Caco-2 (cell line): Measurements from ENCODE around the gene MID1. TPM values are rescaled to one million over a fixed set of nuclear protein-coding genes. Genes with fewer than 3 reads are reported as not detected.

ENCODE experiments used
- BruUV-seq: library from RNA; stranded (reverse); fragments of 400-500 nt; replicated peaks from 2 replicates; lab custom pipeline; 2021; lab: Mats Ljungman, UMichigan
- CTCF ChIA-PET: fragments of 300-600 bp; sonication (Branson Sonifier 250); formaldehyde crosslinking; loops from one replicate; lab custom pipeline; 2022; ENCODE audit warnings: antibody characterized with exemption; lab: Charles Lee
- POLR2A ChIA-PET: fragments of 300-600 bp; sonication (Branson Sonifier 250); formaldehyde crosslinking; loops from one replicate; lab custom pipeline; 2022; ENCODE audit warnings: antibody characterized with exemption; lab: Charles Lee
- DNase-seq, 2 experiments: peaks; one replicate each; pipeline versions ENCODE4 v3.0.0 to v3.0.0-alpha.2; 2020 to 2022
- H3K27me3 ChIP-seq: replicated peaks from 2 replicates; pipeline ENCODE4 v1.6.0; 2011; ENCODE audit warnings: low read length; ENCODE audit not compliant: control insufficient read depth, insufficient read depth
- H3K36me3 ChIP-seq: 2 replicates; pipeline ENCODE4 v1.5.1; 2011; ENCODE audit warnings: low read length; ENCODE audit not compliant: control insufficient read depth, insufficient read depth
- H3K4me1 ChIP-seq: fragments of 250-450 bp; sonication (Bioruptor Pico); 2 replicates; pipeline ENCODE4 v1.5.1; 2020; ENCODE audit warnings: mild to moderate bottlenecking
- H3K4me3 ChIP-seq: 2 replicates; pipeline ENCODE4 v1.5.1; 2011; ENCODE audit warnings: low read depth, mild to moderate bottlenecking, control low read depth, low read length
- H3K9me3 ChIP-seq: fragments of 250-450 bp; sonication (Bioruptor Pico); 2 replicates; pipeline ENCODE4 v1.5.1; 2020; ENCODE audit warnings: mild to moderate bottlenecking, moderate library complexity
- H3K27ac Mint-ChIP-seq: one replicate; pipeline ENCODE4 v1.8.0; 2022; ENCODE audit warnings: mixed read lengths; ENCODE audit not compliant: unreplicated experiment
- H3K27me3 Mint-ChIP-seq: one replicate; pipeline ENCODE4 v1.8.0; 2022; ENCODE audit warnings: mixed read lengths; ENCODE audit not compliant: insufficient read depth, unreplicated experiment
- H3K36me3 Mint-ChIP-seq: one replicate; pipeline ENCODE4 v1.8.0; 2022; ENCODE audit warnings: mild to moderate bottlenecking, mixed read lengths; ENCODE audit not compliant: insufficient read depth, unreplicated experiment
- H3K4me1 Mint-ChIP-seq: one replicate; pipeline ENCODE4 v1.8.0; 2022; ENCODE audit warnings: low read depth, mixed read lengths; ENCODE audit not compliant: unreplicated experiment
- H3K4me3 Mint-ChIP-seq: one replicate; pipeline ENCODE4 v1.8.0; 2022; ENCODE audit warnings: mild to moderate bottlenecking, moderate library complexity, mixed read lengths; ENCODE audit not compliant: unreplicated experiment
- H3K9me3 Mint-ChIP-seq: one replicate; pipeline ENCODE4 v1.8.0; 2022; ENCODE audit warnings: mixed read lengths; ENCODE audit not compliant: unreplicated experiment
- CTCF ChIP-seq, 2 experiments: fragments of 200-600 bp in 1 of 2; IDR thresholded peaks; 1 replicate in 1 of 2; 2 replicates in 1 of 2; pipeline versions ENCODE4 v1.5.1 to v1.8.0; 2011 to 2022; ENCODE audit warnings: antibody characterized with exemption in 1 of 2, control low read depth in 1 of 2, inconsistent platforms in 1 of 2, low read depth in 1 of 2, low read length in 1 of 2, mild to moderate bottlenecking in 1 of 2, moderate library complexity in 1 of 2; ENCODE audit not compliant: insufficient read depth in 1 of 2, severe bottlenecking in 1 of 2, unreplicated experiment in 1 of 2
- intact Hi-C: fragments of 100-400 bp; cut with micrococcal nuclease; formaldehyde crosslinking; loops from one replicate; pipeline ENCODE4 v1.10.0; 2022; ENCODE audit not compliant: unreplicated experiment
- total RNA-seq: library from RNA; stranded (reverse); gene quantifications from 2 replicates; pipeline ENCODE4 v1.2.3, GENCODE V29; 2022

The MID1 gene
- total RNA-seq, 1 experiment from 2014 or later, result 61.3 TPM

DNA sequence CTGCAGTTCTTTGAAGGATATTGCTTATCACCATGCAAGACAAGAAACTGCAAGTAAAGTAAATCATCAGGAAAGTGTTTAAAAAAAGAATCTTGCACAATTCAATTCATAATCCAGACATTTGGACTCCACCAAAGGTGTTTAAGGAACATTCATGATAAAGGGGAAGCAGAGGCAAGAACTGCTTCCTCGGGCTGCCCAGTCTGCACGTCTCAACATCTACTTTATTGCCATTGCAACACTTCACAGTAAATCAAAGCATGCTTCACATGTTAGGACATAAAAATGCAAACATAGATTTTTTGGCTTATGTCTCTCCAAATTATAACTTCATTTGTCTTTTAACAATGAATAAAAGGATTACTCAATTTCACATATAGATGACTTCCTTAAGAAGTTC lies 42.5 kb downstream of the MID1 start:
- Histone ChIP-seq H3K9me3 (no peaks in the 10 kb centered on the region), H3K4me3 (no peak overlapping the region), H3K27me3 (no peaks in the 10 kb centered on the region), H3K36me3 (peaks cover 1% of the 10 kb centered on the region; the same call in 1 of the 2 replicates), H3K4me1 (peaks cover 20% of the 10 kb centered on the region)
- H3K4me3 Mint-ChIP-seq, result no peak overlapping the region
- no TSS peak for BruUV-seq
- H3K4me1 Mint-ChIP-seq, result no peaks in the 10 kb centered on the region
- no peaks in the 10 kb centered on the region for H3K27me3 Mint-ChIP-seq
- no peak for TF ChIP-seq CTCF (IDR thresholded peaks at IDR 0.05; ENCODE audit: insufficient read depth in 1 of 2, low read depth in 1 of 2, low read length in 1 of 2, severe bottlenecking in 1 of 2, unreplicated experiment in 1 of 2)
- CTCF ChIA-PET, result no interaction called here
- POLR2A ChIA-PET, result no interaction called here
- peaks cover 37% of the 10 kb centered on the region for H3K36me3 Mint-ChIP-seq
- intact Hi-C loops, result no loop called here
- no peak for DNase-seq
- H3K27ac Mint-ChIP-seq, result no peak overlapping the region
- H3K9me3 Mint-ChIP-seq, result no peaks in the 10 kb centered on the region

DNA sequence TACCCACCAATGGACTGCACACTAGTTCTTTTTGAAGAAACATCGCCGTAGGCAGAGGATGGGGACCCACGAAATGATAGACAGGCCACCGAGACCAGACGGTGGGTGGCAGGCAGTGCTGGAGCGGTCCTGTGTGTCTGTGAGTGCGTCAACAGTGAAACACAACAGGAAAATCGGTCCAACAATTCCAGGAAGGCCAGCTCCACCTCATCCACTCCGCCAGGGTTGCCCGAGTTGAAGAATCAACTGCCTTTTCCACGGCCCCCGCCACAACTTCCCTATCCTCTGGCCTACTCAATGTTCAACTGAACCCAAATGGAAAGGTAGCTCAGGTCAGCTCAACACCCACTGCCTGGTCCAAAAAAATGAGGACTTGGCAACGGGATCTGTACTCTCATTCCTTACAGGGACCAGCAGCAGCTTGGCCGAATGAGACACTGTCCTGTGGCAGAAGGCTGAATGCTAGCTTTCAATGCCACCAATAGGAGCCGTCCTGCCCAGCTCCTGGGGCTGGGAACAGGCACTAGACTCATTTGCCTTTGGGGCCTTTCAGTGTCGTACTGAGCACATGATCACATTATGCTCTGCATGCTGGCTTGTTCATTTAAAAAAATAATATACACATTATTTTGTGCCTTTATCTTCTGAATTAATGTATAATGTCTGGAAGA lies 43.5 kb downstream of the MID1 start:
- H3K4me1 Mint-ChIP-seq, result no peaks in the 10 kb centered on the region
- BruUV-seq, result no TSS peak

DNA sequence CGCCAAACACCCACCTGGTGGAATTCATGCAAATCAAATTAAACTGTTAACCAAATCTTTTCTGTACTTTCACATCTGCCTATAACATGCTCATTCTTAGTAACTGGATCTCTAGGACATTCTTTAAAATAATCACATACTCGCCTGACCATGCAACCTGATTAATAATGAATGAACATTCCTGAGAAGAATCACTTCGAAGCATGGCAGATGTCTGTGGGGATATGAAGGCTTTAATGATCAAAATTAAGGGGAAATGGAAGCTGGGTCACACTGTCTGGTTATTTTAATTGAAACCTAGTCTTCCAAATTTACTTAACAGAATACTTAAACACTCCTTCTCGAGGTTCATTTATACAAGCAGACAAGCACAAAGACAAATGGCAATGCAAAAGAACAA lies 44.2 kb downstream of the MID1 start:
- DNase-seq, result no peak
- POLR2A ChIA-PET, result no interaction called here
- BruUV-seq, result no TSS peak
- intact Hi-C loops, result no loop called here
- Mint-ChIP-seq H3K9me3 (no peaks in the 10 kb centered on the region), H3K27ac (no peak overlapping the region), H3K27me3 (no peaks in the 10 kb centered on the region), H3K4me1 (no peaks in the 10 kb centered on the region), H3K4me3 (no peak overlapping the region), H3K36me3 (peaks cover 29% of the 10 kb centered on the region)
- CTCF ChIA-PET, result no interaction called here
- Histone ChIP-seq H3K9me3 (no peaks in the 10 kb centered on the region), H3K4me3 (no peak overlapping the region), H3K4me1 (peaks cover 20% of the 10 kb centered on the region), H3K27me3 (no peaks in the 10 kb centered on the region), H3K36me3 (peaks cover 1% of the 10 kb centered on the region; the same call in 1 of the 2 replicates)
- TF ChIP-seq CTCF (IDR thresholded peaks at IDR 0.05; ENCODE audit: insufficient read depth in 1 of 2, low read depth in 1 of 2, low read length in 1 of 2, severe bottlenecking in 1 of 2, unreplicated experiment in 1 of 2), result no peak

More for the DNA sequence above, 43.5 kb downstream of the MID1 start:
- Histone ChIP-seq H3K9me3 (no peaks in the 10 kb centered on the region), H3K27me3 (no peaks in the 10 kb centered on the region), H3K36me3 (peaks cover 1% of the 10 kb centered on the region; the same call in 1 of the 2 replicates), H3K4me3 (no peak overlapping the region), H3K4me1 (peaks cover 20% of the 10 kb centered on the region)
- no peaks in the 10 kb centered on the region for H3K27me3 Mint-ChIP-seq
- CTCF ChIA-PET, result no interaction called here
- no peak overlapping the region for H3K27ac Mint-ChIP-seq
- H3K9me3 Mint-ChIP-seq, result no peaks in the 10 kb centered on the region
- DNase-seq, result no peak
- POLR2A ChIA-PET, result no interaction called here
- intact Hi-C loops, result no loop called here
- TF ChIP-seq CTCF (IDR thresholded peaks at IDR 0.05; ENCODE audit: insufficient read depth in 1 of 2, low read depth in 1 of 2, low read length in 1 of 2, severe bottlenecking in 1 of 2, unreplicated experiment in 1 of 2), result no peak
- no peak overlapping the region for H3K4me3 Mint-ChIP-seq
- H3K36me3 Mint-ChIP-seq, result peaks cover 36% of the 10 kb centered on the region
